Keratinocyte (primary cell): ENCODE data around the gene SREBF2. TPM values are rescaled to one million over a fixed set of nuclear protein-coding genes. Genes with fewer than 3 reads are reported as not detected.

Source experiments
- DNase-seq: peaks from one replicate; pipeline ENCODE4 v3.0.0-alpha.2; 2011; ENCODE audit warnings: low read depth, missing footprints, low spot score
- FAIRE-seq: peaks from 2 replicates; lab custom pipeline; 2011; peaks lifted over from hg19 to GRCh38; lab: Jason Lieb, UNC
- H2AFZ ChIP-seq: 2 replicates; pipeline ENCODE4 v1.6.0; 2012; ENCODE audit warnings: low read length, control low read depth, inconsistent platforms; ENCODE audit not compliant: control insufficient read depth
- H3K27ac ChIP-seq: 2 replicates; pipeline ENCODE4 v1.5.1; 2011; ENCODE audit warnings: low read length; ENCODE audit not compliant: control insufficient read depth, insufficient read depth
- H3K27me3 ChIP-seq: 3 replicates; pipeline ENCODE4 v1.6.0; 2011; ENCODE audit warnings: low read length; ENCODE audit not compliant: control insufficient read depth, insufficient read depth; ENCODE audit errors: extremely low read depth
- H3K36me3 ChIP-seq, 2 experiments: 2 replicates in 1 of 2; 3 replicates in 1 of 2; pipeline ENCODE4 v1.5.1; 2011; ENCODE audit warnings: low read length in 2 of 2, mild to moderate bottlenecking in 1 of 2; ENCODE audit not compliant: control insufficient read depth in 2 of 2, insufficient read depth in 2 of 2; ENCODE audit errors: extremely low read depth in 1 of 2
- H3K4me1 ChIP-seq: 3 replicates; pipeline ENCODE4 v1.5.1; 2011; ENCODE audit warnings: low read length; ENCODE audit not compliant: control insufficient read depth, insufficient read depth; ENCODE audit errors: extremely low read depth
- H3K4me2 ChIP-seq: 3 replicates; pipeline ENCODE4 v1.6.0; 2011; ENCODE audit warnings: low read depth, low read length; ENCODE audit not compliant: control insufficient read depth, insufficient read depth; ENCODE audit errors: extremely low read depth
- H3K4me3 ChIP-seq, 3 experiments: fragments of 200-600 bp in 1 of 3; sonication (generic) in 1 of 3; 2 replicates in 2 of 3; 3 replicates in 1 of 3; pipeline ENCODE4 v1.5.1; 2011 to 2016; ENCODE audit warnings: low read length in 3 of 3, mild to moderate bottlenecking in 3 of 3, control low read depth in 2 of 3, inconsistent platforms in 1 of 3, low read depth in 1 of 3, mixed read lengths in 1 of 3, mixed run types in 1 of 3, moderate library complexity in 1 of 3; ENCODE audit not compliant: control insufficient read depth in 2 of 3, insufficient read depth in 2 of 3; ENCODE audit errors: extremely low read depth in 1 of 3
- H3K79me2 ChIP-seq: 2 replicates; pipeline ENCODE4 v1.6.0; 2012; ENCODE audit warnings: low read length; ENCODE audit not compliant: control insufficient read depth, insufficient read depth
- H3K9ac ChIP-seq: 3 replicates; pipeline ENCODE4 v1.6.0; 2011; ENCODE audit warnings: low read length; ENCODE audit not compliant: control insufficient read depth, insufficient read depth; ENCODE audit errors: extremely low read depth
- H3K9me1 ChIP-seq: 3 replicates; pipeline ENCODE4 v1.6.0; 2011; ENCODE audit warnings: low read length; ENCODE audit not compliant: control insufficient read depth, insufficient read depth; ENCODE audit errors: extremely low read depth
- H3K9me3 ChIP-seq: 2 replicates; pipeline ENCODE4 v1.5.1; 2012; ENCODE audit warnings: low read depth, low read length; ENCODE audit not compliant: control insufficient read depth
- H4K20me1 ChIP-seq: 3 replicates; pipeline ENCODE4 v1.6.0; 2011; ENCODE audit warnings: low read length; ENCODE audit not compliant: control insufficient read depth, insufficient read depth; ENCODE audit errors: extremely low read depth
- EZH2 ChIP-seq: IDR thresholded peaks from one replicate; pipeline ENCODE4 v1.6.1; 2012; ENCODE audit warnings: inconsistent platforms, mild to moderate bottlenecking, low read length, moderate library complexity
- dilution Hi-C: fragments of 300-500 bp; cut with MboI; formaldehyde crosslinking; loops from one replicate; pipeline ENCODE4 v1.7.0; 2020; ENCODE audit warnings: low sequenced_read_pairs; ENCODE audit not compliant: extremely low pct_ligation_motif_present
- polyA plus RNA-seq, 5 experiments: library from polyadenylated mRNA; depleted of rRNA in 3 of 5; stranded (reverse) in 3 of 5; stranded (forward) in 1 of 5; unstranded in 1 of 5; fragments of >200 nt; gene quantifications; 1 replicate in 1 of 5; 2 replicates in 3 of 5; 3 replicates in 1 of 5; pipeline versions ENCODE4 v1.2.1 to v1.2.3, GENCODE V29; 2011 to 2012; ENCODE audit warnings: missing spikeins in 2 of 5, low read depth in 1 of 5, low replicate concordance in 1 of 5
- TF ChIP-seq, protein P1 (sequence below), 3 experiments: IDR thresholded peaks in 1 of 3; conservative IDR thresholded peaks in 1 of 3; optimal IDR thresholded peaks in 1 of 3; 2 replicates in 2 of 3; 3 replicates in 1 of 3; pipeline versions ENCODE3 to v1.5.1; 2011; ENCODE audit warnings: low read length in 3 of 3, mild to moderate bottlenecking in 3 of 3, moderate library complexity in 2 of 3, control low read depth in 1 of 3, inconsistent platforms in 1 of 3; ENCODE audit not compliant: insufficient read depth in 2 of 3; ENCODE audit errors: extremely low read depth in 1 of 3

Gene SREBF2
- polyA plus RNA-seq, 1 donor (not counting 4 experiments of a cell fraction or from before 2014, with no cell fraction given), result 57.5 TPM

DNA sequence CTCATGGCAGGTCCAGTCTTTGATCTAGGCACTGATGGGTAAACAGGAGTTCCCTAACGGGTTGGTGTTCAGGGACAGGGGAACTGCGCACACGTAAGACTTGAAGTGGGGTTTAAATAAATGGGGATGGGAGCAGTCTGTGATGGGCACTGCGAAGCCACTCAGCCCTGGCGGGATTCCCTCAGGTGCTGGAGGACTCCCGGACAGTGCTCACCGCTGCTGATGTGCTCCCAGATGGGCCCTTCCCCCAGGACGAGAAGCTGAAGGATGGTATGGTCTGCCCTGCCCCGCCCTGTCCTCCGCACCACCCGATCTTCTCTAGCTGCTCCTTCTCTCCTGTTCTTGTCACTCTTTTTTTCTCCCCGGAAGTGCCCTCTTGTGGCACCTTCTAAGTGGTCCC is 22.9 kb upstream of the SREBF2 start:
- dilution Hi-C loops, result no loop called here

DNA sequence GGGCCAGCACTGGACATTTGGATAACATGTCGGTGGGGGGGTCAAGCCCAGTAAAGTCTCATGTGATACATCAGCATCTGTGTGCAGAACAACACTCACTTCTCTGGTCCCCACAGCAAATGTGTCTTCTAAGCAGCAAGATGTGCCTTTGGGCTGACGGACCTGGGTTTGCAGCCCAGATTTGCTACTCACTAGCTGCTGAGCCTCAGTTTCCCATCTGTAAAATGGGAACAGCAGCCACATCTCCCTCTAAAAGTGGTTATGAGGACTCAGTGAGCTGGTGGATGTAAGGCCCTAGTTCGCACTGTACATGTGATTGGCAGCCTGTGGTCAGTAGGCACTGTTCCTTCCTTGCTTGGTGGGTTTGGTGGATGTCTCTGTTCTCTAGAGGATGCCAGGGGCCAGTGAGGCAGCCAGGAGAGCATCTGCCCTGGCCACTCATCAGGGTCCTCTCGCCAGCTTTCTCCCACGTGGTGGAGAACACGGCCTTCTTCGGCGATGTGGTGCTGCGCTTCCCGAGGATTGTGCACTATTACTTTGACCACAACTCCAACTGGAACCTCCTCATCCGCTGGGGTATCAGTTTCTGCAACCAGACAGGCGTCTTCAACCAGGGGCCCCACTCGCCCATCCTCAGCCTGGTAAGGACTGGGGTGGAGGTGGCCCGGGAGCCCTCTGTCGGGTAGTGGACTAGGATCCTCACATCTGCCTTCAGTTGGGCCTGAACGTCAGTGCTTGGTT is 19.9 kb upstream of the SREBF2 start:
- peaks cover 7 to 12% of the 10 kb centered on the region in 2 experiments for H3K36me3 ChIP-seq
- no peaks in the 10 kb centered on the region for H3K79me2 ChIP-seq
- no peak overlapping the region for H2AFZ ChIP-seq
- FAIRE-seq (no peak), DNase-seq (no peak)
- dilution Hi-C loops, result no loop called here
- TF ChIP-seq, protein P1, sequence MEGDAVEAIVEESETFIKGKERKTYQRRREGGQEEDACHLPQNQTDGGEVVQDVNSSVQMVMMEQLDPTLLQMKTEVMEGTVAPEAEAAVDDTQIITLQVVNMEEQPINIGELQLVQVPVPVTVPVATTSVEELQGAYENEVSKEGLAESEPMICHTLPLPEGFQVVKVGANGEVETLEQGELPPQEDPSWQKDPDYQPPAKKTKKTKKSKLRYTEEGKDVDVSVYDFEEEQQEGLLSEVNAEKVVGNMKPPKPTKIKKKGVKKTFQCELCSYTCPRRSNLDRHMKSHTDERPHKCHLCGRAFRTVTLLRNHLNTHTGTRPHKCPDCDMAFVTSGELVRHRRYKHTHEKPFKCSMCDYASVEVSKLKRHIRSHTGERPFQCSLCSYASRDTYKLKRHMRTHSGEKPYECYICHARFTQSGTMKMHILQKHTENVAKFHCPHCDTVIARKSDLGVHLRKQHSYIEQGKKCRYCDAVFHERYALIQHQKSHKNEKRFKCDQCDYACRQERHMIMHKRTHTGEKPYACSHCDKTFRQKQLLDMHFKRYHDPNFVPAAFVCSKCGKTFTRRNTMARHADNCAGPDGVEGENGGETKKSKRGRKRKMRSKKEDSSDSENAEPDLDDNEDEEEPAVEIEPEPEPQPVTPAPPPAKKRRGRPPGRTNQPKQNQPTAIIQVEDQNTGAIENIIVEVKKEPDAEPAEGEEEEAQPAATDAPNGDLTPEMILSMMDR (optimal IDR thresholded peaks at IDR 0.05 in 1 of 3, IDR thresholded peaks at IDR 0.05 in 1 of 3, conservative IDR thresholded peaks at IDR 0.05 in 1 of 3; ENCODE audit: extremely low read depth in 1 of 3, insufficient read depth in 2 of 3, low read length in 3 of 3), result no peak
- TF ChIP-seq EZH2, result no peak
- no peak overlapping the region for H3K27ac ChIP-seq
- no peak overlapping the region for H3K9ac ChIP-seq
- H4K20me1 ChIP-seq, result no peaks in the 10 kb centered on the region
- H3K9me1 ChIP-seq, result peaks cover 3% of the 10 kb centered on the region
- H3K4me1 ChIP-seq, result no peaks in the 10 kb centered on the region
- H3K27me3 ChIP-seq, result no peaks in the 10 kb centered on the region
- H3K4me3 ChIP-seq, result no peak overlapping the region
- H3K9me3 ChIP-seq, result no peaks in the 10 kb centered on the region
- no peak overlapping the region for H3K4me2 ChIP-seq

More for the DNA sequence above, 22.9 kb upstream of the SREBF2 start:
- TF ChIP-seq, protein P1 (optimal IDR thresholded peaks at IDR 0.05 in 1 of 3, IDR thresholded peaks at IDR 0.05 in 1 of 3, conservative IDR thresholded peaks at IDR 0.05 in 1 of 3; ENCODE audit: extremely low read depth in 1 of 3, insufficient read depth in 2 of 3, low read length in 3 of 3), result no peak
- no peak for TF ChIP-seq EZH2
- H3K9ac ChIP-seq, result no peak overlapping the region
- no peak overlapping the region for H2AFZ ChIP-seq
- no peaks in the 10 kb centered on the region for H3K27me3 ChIP-seq
- no peak overlapping the region for H3K27ac ChIP-seq
- peaks cover 5 to 12% of the 10 kb centered on the region in 2 experiments for H3K36me3 ChIP-seq
- no peaks in the 10 kb centered on the region for H4K20me1 ChIP-seq
- H3K9me3 ChIP-seq, result no peaks in the 10 kb centered on the region
- H3K4me2 ChIP-seq, result no peak overlapping the region
- H3K79me2 ChIP-seq, result no peaks in the 10 kb centered on the region
- no peaks in the 10 kb centered on the region for H3K4me1 ChIP-seq
- DNase-seq (no peak), FAIRE-seq (no peak)
- H3K4me3 ChIP-seq, result no peak overlapping the region
- peaks cover 3% of the 10 kb centered on the region for H3K9me1 ChIP-seq
